GM18505 (cell line): ENCODE data around the gene PPP1R37.

ENCODE experiments used
- ATAC-seq: cut with Tn5 transposase; IDR thresholded peaks from one replicate; pipeline ENCODE4 v1.9.1; 2021; ENCODE audit not compliant: unreplicated experiment
- POLR2A ChIP-seq: IDR thresholded peaks from 4 replicates; pipeline ENCODE4 v1.6.1; 2011; ENCODE audit warnings: borderline replicate concordance; ENCODE audit not compliant: insufficient read depth, insufficient read length; ENCODE audit errors: extremely low read depth

Gene PPP1R37

DNA sequence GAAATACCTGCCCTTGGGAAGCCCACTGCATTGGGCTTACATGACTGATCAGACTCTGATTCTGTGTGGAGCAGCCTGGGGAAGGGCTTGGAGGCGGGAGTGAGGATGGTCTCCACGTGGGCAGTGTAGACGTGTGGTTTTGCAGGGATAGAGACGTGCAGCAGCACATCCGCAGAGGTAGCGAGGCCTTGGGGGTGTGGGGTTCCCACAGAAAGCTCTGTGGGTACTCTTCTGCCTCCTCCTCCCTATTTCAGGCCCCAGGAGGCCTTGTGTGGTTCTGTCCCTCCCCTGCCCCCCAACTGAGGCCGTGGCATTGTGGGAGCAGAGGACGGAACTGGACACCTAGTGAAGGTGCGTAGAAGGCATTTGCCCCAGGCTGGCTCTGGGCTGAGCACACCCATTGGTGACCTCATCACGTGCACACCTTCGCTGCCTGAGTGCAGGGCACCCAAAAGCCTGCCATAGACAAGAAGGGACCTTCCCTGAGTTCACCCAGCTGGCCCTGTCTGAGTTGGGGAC, 28.9 kb downstream of the PPP1R37 start:
- TF ChIP-seq POLR2A = no peak
- no peak for ATAC-seq

DNA sequence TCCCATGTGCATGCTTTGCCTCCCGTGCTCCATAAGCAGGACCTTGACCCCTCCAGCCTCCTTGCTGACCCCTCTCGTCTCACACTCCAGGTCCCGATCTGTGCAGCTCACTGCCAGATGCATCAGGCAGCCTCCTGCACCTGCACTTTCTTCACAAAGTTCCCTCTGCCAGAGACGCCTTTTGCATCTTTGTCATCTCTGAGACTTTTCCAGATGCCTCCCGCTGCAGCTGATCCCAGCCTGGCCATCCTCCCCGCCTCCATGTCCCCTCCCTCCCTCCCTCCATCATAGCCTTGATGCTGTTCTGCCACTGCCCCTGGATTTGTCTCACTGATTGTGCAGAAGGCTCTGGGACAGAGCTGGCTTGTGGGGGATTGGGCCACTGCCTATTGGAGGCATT, 29.9 kb downstream of the PPP1R37 start:
- no peak for TF ChIP-seq POLR2A

DNA sequence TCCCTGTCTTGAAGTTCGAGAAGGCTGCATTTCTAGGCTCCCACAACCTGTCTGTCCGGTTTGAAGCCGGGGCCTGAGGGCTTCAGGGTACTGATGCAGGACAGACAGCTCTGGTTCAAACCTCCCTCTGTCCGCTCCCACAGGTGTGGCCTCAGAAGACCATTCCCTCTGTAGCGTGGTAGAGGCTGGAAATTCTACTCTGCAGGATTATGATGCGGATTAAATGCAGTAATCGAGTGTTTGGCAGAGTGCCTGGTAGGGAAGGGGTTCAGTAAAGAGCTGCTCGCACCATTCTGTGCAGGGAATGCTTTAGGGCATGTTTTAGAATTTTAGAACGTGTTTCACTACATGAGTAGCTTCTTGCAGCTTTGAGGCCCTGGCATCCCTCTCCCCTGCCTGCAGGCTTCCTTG, 30.5 kb downstream of the PPP1R37 start:
- no peak for ATAC-seq
- TF ChIP-seq POLR2A = no peak

More for the DNA sequence above, 29.9 kb downstream of the PPP1R37 start:
- no peak for ATAC-seq

DNA sequence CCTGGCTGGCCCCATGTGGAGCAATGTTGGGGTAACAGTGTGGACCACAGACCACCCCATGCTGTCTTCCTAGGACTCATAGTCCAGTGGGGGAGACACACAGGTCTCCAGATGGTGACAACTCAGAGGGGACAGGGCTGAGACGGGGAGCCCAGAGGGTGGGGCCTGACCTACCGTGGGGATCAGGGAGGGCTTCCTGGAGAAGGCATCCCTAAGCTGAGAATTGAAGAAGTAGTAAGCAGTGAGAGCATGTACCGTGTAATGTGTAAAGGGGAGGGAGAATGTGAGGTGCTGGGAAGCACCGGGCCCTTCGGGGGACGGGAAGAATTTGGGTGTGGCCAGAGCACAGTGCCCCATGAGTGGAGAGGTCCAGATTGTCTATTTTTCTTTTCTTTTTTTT, 31.0 kb downstream of the PPP1R37 start:
- TF ChIP-seq POLR2A = no peak

DNA sequence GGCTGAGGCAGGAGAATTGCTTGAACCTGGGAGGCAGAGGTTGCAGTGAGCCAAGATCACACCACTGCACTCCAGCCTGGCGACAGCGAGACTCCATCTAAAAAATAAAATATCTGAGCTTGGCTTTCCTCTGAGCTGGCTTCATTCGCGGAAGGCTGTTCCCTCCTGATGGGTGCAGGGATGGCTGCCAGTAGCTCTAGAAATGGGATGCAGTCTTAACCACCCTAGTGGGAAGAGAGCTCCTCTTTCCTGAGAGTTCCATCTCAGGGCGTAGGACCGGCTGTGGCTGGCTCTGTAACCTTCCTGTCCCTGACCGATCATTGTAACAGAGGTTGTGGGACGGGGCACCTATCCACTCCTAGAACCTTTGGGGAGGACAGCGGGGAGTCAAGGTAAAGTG, 32.4 kb downstream of the PPP1R37 start:
- no peak for TF ChIP-seq POLR2A
- no peak for ATAC-seq

More for the DNA sequence above, 31.0 kb downstream of the PPP1R37 start:
- no peak for ATAC-seq

DNA sequence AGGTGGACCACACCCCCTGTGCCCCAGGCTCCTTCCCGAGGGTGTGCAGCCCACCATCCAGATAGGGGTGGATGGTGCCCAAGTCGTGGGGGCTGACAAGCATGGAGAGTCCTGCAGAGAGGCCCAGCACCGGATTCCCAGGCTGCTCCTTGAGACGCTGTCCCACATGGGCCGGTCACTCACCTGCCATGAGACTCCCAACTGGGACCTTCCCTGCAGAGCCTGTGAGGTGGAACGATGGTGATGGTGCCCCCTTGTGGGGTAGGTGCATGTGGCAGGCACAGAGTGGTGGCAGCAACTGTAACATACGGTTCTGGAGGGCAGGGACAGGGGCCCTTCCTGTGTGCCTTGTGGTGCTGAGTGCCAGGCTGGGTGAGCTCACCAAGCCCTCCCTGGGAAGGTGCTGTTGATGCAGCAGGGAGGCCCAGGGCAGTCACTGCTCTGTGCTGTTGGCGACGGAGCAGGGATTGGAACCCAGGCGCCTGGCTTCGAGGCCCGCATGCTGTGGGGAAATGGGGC, 33.1 kb downstream of the PPP1R37 start:
- TF ChIP-seq POLR2A = no peak
- no peak for ATAC-seq

DNA sequence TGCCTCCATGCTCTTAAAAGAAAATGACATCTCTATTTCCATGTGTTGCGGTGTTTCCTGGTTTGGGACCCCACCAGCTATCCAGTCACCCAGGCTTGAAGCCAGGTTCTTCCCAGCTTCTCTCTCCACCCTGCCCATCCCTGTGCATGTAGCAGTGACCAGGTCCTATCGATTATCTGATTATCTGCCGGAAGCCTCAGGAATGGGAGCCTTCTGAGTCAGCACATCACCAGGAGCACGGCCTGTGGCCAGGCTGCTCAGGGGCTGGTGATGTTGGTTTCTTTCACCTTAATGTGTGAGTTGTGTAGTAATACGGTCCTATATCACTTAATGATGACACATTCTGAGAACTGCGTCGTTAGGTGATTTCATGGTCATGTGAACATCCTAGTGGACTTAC, 33.7 kb downstream of the PPP1R37 start:
- no peak for TF ChIP-seq POLR2A
- ATAC-seq = no peak

DNA sequence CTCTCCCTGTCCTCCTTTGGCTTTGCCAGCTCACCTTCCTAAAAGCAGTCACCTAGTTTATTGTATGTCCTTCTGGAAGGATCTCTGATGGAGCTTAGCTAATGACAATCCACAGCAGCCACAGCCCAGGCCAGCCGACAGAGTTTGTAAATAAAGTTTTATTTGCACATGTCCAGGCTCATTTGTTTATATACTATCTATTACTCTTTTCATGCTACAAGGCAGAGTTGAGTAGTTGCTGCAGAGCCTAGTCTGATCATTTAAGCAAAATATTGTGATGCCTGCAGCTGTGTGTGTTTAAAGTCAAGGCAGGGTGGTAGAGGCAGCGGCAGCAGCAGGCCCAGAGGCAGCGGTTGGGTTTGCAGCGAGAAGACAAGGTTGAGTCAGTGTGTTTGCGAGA, 35.2 kb downstream of the PPP1R37 start:
- no peak for ATAC-seq

DNA sequence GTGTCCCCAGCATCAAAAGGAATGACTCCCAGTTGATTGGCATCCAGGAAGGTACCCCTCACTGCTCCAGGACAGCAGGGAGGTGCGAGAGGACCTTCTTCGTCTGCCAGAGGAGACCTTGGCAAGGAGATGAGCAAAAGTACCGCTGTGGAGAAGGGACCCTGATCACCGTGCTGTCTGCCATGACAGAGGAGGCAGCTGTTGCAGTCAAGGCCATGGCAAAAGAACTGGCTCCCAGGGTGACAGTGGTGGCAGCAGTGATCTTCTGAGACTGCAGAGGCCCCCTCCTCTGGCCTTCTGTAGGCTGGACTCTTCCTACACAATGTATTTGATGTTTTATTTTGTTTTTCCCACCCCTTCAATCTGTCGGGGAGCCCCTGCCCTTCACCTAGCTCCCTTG, 35.8 kb downstream of the PPP1R37 start:
- TF ChIP-seq POLR2A = no peak
- ATAC-seq = no peak

More for the DNA sequence above, 35.2 kb downstream of the PPP1R37 start:
- no peak for TF ChIP-seq POLR2A

DNA sequence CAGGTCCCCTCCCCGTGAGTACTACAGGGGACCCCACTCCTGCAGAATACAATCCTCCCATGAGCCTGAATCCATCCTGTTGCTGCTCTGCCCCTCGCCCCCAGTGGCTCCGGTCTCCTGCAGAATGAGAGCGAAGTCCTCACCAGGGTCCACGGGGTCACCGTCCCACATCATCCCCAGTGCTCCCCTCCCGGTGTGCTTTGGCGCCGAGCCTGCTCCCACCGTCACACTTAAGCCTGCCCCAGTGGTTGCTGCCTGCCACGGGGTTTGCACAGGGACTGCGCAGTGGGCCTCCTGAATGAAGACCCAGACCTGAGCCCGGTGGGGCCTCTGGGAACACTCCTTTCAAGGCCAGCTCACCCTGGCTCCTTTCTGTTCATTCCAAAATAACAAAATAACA, 37.3 kb downstream of the PPP1R37 start:
- no peak for ATAC-seq
- no peak for TF ChIP-seq POLR2A

DNA sequence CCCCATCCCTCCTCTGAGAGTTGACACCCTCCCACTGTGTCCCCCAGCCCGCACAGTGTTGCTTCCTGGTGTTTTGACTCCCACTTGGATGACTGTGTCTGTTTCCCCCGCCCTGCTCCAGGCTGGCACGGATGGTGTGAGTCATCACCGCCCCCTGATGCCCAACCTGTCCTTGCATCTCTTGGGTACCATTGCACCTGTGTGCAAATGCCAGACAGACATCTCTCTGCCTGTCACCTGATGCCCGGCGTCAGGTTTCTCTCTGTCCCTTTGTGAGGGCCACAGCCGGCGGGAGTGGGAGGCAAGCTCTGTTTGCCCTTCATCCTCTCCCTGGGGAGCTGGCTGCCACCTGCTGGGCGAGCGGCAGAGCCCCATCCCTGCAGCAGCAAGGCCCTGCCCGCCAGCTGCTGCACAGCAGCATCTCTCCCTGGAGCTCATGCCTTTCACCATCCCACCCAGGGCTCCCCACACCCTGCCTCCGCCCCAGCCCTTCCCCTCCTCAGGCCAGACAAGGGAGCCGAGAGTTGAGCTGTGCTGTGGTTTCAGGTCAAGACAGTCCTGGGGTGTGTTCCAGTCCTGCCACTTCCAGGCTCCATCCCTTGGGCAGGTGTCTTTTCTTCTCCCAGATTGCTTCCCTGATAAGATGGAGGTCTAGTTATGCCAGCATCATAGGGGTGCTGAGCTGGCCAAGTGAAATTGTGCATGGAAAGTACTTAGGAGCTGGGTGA, 38.1 kb downstream of the PPP1R37 start:
- ATAC-seq = no peak
- no peak for TF ChIP-seq POLR2A

DNA sequence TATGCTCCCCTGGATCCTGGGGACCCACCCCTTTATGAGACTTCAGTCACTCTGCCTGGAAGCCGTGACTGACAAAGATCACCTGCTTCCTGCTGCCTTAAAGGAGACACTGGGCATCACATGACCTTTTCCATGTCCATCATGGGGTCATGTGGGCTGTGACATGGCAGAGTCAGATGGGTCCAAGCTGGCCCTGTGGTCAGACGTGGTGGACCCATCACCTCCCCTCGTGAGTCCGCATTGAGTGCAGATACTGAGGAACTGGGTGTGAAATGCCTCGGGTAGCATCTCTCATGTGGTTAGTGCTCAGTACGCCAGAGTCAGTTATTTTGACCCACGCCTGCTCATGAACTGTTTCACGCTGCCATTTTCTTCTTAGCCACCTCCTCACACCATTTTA, 40.7 kb downstream of the PPP1R37 start:
- TF ChIP-seq POLR2A = no peak
- ATAC-seq = no peak

DNA sequence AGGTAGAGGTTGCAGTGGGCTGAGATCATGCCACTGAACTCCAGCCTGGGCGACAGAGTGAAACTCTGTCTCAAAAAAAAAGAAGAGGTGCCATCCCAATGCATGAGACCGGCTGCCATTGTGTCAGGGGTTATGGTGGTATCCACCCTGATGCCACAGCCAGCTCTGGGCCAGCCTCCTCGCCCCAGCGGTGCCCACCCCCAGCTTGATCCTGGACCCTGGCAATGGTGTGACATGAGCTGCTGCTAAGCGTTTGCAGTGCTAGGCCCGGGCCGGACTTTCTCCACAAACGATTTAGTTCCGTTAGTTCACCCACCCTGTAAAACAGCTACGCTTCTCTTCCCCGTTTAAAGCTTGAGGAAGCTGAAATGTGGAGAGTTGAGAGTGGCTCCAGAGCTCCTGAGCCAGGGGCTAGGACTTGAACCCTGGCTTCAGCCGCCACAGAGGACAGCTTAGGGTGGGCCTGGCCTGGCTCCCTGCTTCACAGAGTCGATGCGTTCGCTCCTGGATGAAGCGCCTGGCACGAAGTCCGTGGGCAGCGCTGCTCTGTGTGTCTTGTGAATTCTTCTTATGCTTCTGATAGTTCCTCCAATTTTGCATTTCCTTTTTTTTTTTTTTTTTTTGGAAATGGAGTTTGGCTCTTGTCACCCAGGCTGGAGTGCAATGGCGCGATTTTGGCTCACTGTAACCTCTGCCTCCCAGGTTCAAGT, 42.4 kb downstream of the PPP1R37 start:
- no peak for ATAC-seq
- no peak for TF ChIP-seq POLR2A
